NAMALWA (cell line): ENCODE results near the gene KDM5C.
A peak's percentile ranks its signal among the peaks of the same experiment; 100 is the strongest.

Experiments used
- DNase-seq: peaks from one replicate; pipeline ENCODE4 v3.0.0-alpha.2; 2015; ENCODE audit warnings: low spot score

KDM5C gene

GRCh38 chrX:53224860-53225797 lies at the start of gene KDM5C:
Gene KDM5C (minus strand): TSS chrX:53225207. CDS start chrX:53224889, 318 bp downstream.
- peak; percentile 93 for DNase-seq

GRCh38 chrX:53272808-53273337 lies 47.9 kb upstream of the KDM5C start:
- no peak for DNase-seq

DNA sequence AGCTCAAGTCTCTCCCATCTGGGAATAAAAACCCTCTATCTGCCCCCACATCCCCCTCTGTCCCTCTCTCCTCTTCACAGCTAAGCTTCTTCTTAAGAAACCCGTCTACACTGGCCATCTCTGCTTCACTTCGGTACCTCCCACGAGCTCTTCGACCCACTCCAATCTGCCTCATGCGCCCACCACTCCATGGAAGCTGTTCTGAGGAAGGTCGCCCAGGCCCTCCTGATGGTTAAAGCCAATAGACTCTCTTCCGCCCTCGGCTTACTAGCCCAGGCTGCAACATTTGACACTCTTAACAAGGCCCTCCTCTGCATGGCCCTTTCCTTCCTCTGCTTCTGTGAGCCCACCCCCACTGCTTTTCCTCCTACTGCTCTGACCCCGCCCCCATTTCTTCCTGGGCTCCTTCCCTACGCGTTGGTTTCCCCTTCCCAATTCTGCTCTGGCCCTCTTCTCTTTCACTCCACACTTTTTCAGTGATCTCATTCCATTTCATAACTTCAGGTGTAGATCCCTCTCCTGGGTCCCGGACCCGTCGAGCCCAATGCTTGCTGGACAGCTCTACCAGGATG lies 44.6 kb upstream of the KDM5C start:
- no peak for DNase-seq

DNA sequence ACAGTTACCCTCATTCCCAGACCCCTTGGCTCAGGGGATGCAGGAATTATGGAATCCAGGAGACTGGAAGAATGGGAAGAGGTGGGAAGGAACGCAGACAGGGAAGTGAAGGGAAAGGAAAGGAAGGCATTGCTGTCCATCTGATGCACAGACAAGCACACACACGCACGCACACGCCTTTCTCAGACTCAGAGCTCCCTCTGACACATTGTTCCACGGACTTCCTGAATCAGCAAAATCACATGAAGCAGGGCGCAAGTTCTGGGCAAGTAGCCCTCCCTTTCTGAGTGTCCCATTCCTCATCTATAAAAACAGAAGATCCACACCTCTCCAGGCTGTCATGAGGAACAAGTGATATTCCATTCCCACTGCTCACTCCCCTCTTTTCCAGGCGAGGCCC lies 43.2 kb upstream of the KDM5C start:
- DNase-seq: no peak

DNA sequence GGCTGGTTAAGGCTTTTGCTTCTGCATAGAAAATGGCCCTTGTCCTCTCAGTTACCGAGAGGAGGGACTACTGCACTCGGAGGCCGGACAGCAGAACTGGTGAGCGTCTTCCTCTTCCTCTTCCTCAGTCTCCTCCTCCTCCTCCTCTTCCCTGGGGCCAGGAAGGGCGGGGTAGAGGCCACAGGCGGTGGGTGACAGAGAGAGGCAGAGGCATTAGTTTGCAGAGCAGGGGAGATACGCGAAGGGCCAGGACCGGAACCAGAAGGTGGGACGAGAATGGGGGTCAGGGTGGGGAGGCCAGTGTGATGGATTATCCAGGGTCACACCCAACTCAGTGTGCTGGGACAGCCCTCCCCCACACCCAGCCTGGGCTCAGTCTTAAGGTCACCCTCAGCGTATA lies 41.9 kb upstream of the KDM5C start:
- DNase-seq: no peak

DNA sequence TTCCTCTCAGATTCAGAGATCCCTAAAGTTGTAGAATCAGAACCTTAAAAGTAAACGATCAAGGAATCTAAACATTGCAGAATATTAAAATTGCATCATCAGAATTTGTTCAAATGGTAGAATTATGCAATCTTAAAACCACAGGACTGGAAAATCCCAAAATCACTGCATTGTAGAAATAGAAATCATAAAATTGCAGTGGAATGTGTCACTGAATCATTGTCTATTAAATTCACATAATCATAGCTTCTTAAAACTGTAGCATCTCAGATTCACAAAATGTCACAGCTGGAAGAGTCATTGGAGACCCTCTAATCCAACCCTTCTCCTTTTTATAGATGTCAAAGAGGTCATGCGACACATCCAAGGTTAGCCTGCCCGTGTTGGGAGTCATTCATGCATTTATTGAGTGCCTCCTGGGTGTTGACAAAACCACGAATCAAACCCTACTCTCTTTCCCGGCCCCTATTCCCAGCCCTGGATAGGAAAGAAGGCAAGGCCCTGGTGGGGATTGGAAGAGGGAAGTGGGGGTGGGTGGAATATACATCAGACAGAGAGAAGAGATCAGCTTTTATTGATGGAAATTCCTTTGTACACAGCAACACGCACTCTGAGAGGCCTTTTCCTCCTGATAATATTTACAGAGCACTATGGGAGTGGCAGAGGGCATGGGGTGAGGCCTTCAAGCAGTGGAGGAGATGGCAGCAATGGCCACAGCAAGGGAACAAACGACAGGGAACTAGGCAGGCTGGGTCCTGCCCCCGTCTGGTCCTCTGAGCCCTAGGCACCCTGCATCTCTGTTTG lies 41.0 kb upstream of the KDM5C start:
- no peak for DNase-seq

DNA sequence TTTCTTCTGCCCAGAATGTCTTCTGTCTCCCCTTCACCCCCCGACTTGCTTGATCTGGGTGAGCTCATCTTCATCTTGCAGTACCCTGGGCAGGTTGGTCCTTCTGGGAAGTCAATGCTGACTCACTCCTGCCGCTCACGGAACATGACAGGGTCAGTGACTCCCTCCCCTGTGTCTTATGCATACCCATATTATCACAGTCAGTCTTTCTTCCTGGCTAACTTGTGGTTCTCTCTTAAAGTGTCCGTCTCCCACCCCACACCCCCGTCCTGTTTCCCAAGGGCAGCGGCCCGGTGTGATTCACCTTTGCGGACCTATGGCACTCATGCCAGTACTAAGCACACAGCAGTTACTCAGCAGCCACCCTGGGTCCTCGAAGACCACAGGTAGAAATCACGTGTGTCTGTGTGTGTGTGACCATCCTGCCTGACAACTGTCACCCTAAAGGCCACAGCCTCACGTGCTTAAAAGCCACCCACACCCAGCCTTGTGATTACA lies 38.6 kb upstream of the KDM5C start:
- DNase-seq: no peak

GRCh38 chrX:53262918-53263394 lies 37.9 kb upstream of the KDM5C start:
- no peak for DNase-seq

GRCh38 chrX:53262189-53262917 lies 37.3 kb upstream of the KDM5C start:
- DNase-seq: no peak

- no peak for DNase-seq
Observed at GRCh38 chrX:53261355-53261972, 36.5 kb upstream of the KDM5C start.

- no peak for DNase-seq
Observed at GRCh38 chrX:53260836-53261235, 35.8 kb upstream of the KDM5C start.

DNA sequence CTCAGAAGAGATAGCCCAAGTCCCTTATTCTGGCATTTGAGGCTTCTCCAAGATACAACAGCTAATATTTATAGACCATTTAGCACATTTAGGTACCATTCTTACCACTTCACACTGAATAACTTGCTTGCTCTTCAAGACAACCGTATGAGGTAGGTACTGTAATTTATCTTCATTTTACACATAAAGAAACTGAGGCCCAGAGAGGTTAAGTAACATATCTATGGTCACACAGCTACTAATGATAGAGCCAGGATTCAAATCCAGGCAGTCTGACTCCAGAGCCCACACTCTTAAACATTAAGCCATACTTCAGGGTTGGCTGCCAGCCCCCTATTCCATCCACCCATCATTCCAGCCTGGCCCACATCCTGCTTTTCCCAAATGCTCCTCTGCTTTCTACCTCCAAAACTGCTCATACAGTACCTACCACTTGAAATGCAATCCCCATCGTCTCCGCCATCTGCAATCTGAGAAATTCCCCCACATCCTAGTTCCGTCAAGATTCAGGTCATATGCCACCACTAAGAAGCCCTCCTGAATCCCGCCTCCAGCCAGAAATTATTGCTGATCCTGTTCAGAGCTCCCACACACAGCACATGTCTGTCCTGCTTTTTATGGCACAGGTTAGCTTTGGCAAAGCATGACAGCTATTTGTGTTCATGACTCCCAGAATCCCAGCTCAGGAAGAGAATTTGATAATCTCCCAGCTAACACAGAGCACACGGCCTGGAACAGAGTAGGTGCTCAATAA lies 32.8 kb upstream of the KDM5C start:
- no peak for DNase-seq

DNA sequence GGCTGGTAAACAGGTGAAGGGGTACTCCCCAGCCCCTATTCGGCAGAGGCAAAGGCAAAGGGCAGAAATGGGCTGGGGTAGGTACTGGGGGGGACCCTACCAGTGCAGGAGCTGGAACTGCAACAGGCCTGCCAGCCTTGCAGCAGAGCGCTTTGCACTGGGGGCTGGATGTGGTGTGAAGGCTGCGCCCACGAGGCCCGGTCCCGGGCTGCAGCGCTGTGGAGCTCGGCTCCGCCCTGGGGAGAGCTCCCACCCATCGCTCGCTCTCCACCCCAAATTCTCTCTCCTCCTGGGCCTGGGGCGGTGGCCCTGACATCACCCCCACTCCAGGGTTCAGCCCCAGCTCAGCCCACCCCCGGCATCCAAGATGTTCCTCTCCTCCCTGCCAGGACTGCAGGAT lies 32.2 kb upstream of the KDM5C start:
- DNase-seq: no peak

- no peak for DNase-seq
Observed at GRCh38 chrX:53256446-53257041, 31.5 kb upstream of the KDM5C start.

- no peak for DNase-seq
Observed at GRCh38 chrX:53255738-53256191, 30.8 kb upstream of the KDM5C start.

DNA sequence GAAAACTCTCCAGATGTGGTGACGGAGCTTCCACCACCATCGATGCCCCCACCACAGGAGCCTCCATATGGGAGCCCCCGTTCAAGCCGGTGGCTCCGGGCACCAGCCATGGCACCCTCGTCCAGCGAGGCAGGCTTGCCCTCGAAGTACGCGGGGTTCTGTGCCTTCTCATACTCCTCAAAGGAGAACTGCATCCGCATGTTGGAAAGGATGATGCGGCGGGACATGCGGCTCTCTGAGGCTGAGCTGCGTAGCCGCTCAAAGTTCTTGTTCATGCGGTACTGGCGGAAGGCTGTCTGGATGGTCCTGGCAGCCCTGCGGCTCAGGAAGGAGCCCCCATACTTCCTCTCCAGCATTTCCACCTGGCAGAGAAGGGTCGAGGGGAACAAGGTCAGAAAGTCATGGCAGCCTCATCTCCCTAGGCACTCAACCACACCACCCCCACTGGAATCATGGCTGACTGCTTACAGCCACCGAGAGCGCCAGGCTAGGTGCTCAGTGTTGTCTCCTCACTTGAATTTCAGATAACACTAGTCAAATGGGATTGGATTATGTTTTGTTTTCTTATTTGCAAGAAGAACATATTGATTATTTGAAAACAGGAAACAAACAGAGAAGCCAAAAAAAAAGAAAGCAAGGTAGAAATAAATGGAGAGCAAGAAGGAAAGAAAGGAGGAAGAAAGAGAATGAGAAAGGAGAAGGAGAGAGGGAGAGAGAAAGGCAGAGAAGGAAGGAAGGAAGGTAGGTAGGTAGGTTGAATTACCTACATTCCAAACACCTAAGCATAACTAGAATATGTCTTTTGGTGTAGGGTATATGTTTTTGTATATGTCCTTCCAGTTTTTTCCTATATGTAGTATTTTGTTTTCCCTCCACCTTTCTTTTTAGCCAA lies 29.8 kb upstream of the KDM5C start:
- DNase-seq: no peak

GRCh38 chrX:53253293-53254020 lies 28.4 kb upstream of the KDM5C start:
- DNase-seq: no peak

DNA sequence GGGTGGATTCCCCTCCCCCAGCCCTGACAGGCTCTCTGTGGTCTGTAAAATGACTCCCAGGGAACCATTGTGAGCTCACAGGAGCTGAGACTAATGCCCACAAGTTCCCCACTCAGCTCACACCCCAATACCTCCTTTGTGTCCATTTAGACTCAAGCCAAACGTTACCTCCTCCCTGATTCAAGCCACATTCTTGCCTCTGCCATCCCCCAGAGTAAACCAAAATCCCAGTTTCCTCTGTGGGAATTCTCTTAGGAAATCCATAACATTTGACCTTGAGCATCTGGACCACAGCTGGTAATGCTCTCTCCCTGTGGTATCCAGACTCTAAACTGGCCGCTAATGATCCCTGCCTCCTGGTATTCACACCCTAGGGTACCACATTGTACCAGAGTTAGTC lies 26.3 kb upstream of the KDM5C start:
- no peak for DNase-seq
